ENCODE measurements around the gene PPM1G.

PPM1G gene

DNA sequence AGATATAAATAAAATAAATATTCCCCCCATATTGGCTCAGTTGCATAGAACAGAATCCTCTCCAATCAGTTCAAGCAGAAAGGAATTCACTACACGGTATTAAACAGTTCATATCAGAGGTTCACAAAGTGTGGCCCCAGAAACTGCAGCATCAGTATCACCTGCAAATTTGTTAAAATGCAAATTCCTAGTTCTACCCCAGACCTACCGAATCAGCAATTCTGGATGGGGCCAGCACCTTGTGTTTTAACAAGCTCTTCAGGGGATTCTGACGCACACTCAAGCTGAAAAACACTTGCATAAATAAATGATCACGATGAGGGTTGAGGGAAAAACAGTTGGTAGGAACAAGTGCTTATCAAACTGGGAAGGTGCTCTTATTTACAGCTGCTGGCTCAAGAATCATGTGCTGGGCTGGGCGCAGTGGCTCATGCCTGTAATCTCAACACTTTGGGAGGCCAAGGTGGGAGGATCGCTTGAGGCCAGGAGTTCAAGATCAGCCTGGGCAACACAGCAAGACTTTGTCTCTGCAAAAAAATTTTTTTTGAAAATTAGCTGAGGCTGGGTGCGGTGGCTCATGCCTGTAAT is 59.2 kb downstream of the PPM1G start:
- DNase-seq (ENCODE audit: low read depth): no peak
- TF ChIP-seq, protein P1, sequence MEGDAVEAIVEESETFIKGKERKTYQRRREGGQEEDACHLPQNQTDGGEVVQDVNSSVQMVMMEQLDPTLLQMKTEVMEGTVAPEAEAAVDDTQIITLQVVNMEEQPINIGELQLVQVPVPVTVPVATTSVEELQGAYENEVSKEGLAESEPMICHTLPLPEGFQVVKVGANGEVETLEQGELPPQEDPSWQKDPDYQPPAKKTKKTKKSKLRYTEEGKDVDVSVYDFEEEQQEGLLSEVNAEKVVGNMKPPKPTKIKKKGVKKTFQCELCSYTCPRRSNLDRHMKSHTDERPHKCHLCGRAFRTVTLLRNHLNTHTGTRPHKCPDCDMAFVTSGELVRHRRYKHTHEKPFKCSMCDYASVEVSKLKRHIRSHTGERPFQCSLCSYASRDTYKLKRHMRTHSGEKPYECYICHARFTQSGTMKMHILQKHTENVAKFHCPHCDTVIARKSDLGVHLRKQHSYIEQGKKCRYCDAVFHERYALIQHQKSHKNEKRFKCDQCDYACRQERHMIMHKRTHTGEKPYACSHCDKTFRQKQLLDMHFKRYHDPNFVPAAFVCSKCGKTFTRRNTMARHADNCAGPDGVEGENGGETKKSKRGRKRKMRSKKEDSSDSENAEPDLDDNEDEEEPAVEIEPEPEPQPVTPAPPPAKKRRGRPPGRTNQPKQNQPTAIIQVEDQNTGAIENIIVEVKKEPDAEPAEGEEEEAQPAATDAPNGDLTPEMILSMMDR (IDR thresholded peaks at IDR 0.05; ENCODE audit: control insufficient read depth, extremely low read depth, insufficient read depth): no peak
- H3K4me3 ChIP-seq (ENCODE audit: low read depth, low read length): no peak overlapping the region

DNA sequence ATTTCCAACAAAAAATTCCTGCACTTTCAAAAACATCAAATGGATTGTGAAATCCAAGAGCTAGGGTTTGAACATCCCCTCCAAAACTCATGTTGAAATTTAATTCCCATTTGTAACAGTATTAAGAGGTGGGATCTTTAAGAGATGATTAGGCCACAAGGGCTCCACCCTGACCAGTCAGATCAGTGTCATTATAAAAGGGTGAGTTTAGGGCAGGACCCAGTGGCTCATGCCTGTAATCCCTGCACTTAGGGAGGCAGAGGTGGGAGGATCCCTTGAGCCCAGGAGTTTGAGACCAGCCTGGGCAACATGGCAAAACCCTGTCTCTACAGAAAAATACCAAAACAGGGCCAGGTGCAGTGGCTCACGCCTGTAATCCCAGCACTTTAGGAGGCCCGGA is 61.8 kb downstream of the PPM1G start:
- TF ChIP-seq, protein P1 (IDR thresholded peaks at IDR 0.05; ENCODE audit: control insufficient read depth, extremely low read depth, insufficient read depth): no peak
- H3K4me3 ChIP-seq (ENCODE audit: low read depth, low read length): no peak overlapping the region
- DNase-seq (ENCODE audit: low read depth): no peak

DNA sequence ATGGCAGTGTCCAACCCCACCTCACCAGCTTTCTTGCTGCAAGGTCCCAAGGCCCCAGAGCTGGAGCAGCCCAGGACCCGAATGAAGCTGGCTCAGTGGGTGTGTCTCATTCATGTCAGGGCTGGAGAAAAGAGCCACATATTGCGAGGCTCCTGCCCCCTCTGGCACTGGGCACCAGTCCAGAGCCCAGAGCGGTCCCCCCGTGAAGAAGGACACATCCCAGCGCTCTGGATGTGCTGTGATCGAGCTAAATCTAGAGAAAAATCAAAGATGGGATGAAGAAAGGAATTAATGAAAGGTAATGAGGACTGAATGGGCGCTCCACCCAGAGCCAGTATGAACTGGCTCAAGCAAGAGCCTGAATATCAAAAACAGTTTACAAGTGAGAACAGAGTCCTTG is 73.2 kb downstream of the PPM1G start:
- TF ChIP-seq, protein P1 (IDR thresholded peaks at IDR 0.05; ENCODE audit: control insufficient read depth, extremely low read depth, insufficient read depth): no peak
- DNase-seq (ENCODE audit: low read depth): no peak
- H3K4me3 ChIP-seq (ENCODE audit: low read depth, low read length): no peak overlapping the region

DNA sequence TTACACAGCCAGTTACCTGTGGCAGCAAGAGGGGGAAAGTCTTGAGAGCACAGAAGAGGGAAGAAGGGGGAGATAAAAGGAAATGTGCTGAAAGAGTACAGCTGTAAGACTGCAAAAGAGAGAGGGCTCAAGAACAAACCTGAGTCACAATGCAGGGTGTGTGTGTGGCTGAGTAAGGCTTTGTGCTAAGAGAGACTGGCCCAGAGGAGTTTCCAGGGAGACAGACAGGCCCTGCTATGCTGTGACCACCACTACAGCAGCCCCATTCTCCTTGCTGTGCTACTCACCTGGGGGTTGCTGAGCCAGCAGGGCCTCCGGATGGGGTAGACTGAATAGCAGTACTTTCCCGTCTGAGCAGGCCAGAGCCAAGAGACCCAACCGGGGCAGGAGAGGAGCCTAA is 74.1 kb downstream of the PPM1G start:
- no peak overlapping the region for H3K4me3 ChIP-seq (ENCODE audit: low read depth, low read length)
- TF ChIP-seq, protein P1 (IDR thresholded peaks at IDR 0.05; ENCODE audit: control insufficient read depth, extremely low read depth, insufficient read depth): no peak
- DNase-seq (ENCODE audit: low read depth): no peak
